CD14-positive monocyte (primary cell): ENCODE data around the gene ETFB. TPM values are rescaled to one million over a fixed set of nuclear protein-coding genes. Genes with fewer than 3 reads are reported as not detected.

Experiments used
- DNase-seq, 3 donors: peaks; one replicate each; pipeline ENCODE4 v3.0.0-alpha.2; 2011 to 2022
- H2AFZ ChIP-seq: 2 replicates; pipeline ENCODE4 v1.6.0; 2012; ENCODE audit warnings: mild to moderate bottlenecking, low read depth, low read length, inconsistent platforms; ENCODE audit not compliant: insufficient read depth, poor library complexity, severe bottlenecking
- H3K27ac ChIP-seq, 2 donors: 1 replicate in 1 of 2; 2 replicates in 1 of 2; pipeline ENCODE4 v1.5.1; 2012 to 2013; ENCODE audit warnings: low read length in 2 of 2, control low read depth in 1 of 2, inconsistent platforms in 1 of 2, low read depth in 1 of 2, mild to moderate bottlenecking in 1 of 2
- H3K27me3 ChIP-seq, 2 donors: one replicate each; pipeline versions ENCODE4 v1.6.0 to v1.6.1; 2011 to 2013; ENCODE audit warnings: low read length in 2 of 2; ENCODE audit not compliant: control insufficient read depth in 2 of 2, insufficient read depth in 2 of 2
- H3K36me3 ChIP-seq, 2 donors: replicated peaks in 1 of 2; 1 replicate in 1 of 2; 2 replicates in 1 of 2; pipeline versions ENCODE4 v1.5.1 to v1.6.1; 2012 to 2013; ENCODE audit warnings: low read length in 2 of 2, control low read depth in 1 of 2, inconsistent platforms in 1 of 2, mild to moderate bottlenecking in 1 of 2; ENCODE audit not compliant: insufficient read depth in 2 of 2, control insufficient read depth in 1 of 2
- H3K4me1 ChIP-seq, 2 donors: 1 replicate in 1 of 2; 2 replicates in 1 of 2; pipeline versions ENCODE4 v1.5.1 to v1.6.1; 2012 to 2013; ENCODE audit warnings: low read length in 2 of 2, control low read depth in 1 of 2, inconsistent platforms in 1 of 2, mild to moderate bottlenecking in 1 of 2, moderate library complexity in 1 of 2; ENCODE audit not compliant: insufficient read depth in 2 of 2, control insufficient read depth in 1 of 2
- H3K4me2 ChIP-seq: replicated peaks from 2 replicates; pipeline ENCODE3; 2012; ENCODE audit warnings: low read length, moderate library complexity, mild to moderate bottlenecking; ENCODE audit not compliant: poor library complexity, severe bottlenecking; ENCODE audit errors: extremely low read depth
- H3K4me3 ChIP-seq, 3 experiments: fragments of 200-600 bp in 1 of 3; sonication (generic) in 1 of 3; replicated peaks in 1 of 3; 1 replicate in 2 of 3; 2 replicates in 1 of 3; pipeline ENCODE4 v1.5.1; 2011 to 2013; ENCODE audit warnings: low read length in 3 of 3, mild to moderate bottlenecking in 3 of 3, control low read depth in 2 of 3, low read depth in 2 of 3, inconsistent platforms in 1 of 3, moderate library complexity in 1 of 3
- H3K79me2 ChIP-seq: 2 replicates; pipeline ENCODE4 v1.6.0; 2012; ENCODE audit warnings: mild to moderate bottlenecking, control low read depth, inconsistent platforms, low read length, moderate library complexity; ENCODE audit not compliant: insufficient read depth
- H3K9ac ChIP-seq: 2 replicates; pipeline ENCODE4 v1.6.0; 2017; ENCODE audit warnings: low read length, mild to moderate bottlenecking; ENCODE audit not compliant: insufficient read depth, poor library complexity, severe bottlenecking
- H3K9me3 ChIP-seq, 2 donors: replicated peaks in 1 of 2; 1 replicate in 1 of 2; 2 replicates in 1 of 2; pipeline versions ENCODE4 v1.5.1 to v1.6.1; 2012 to 2013; ENCODE audit warnings: low read length in 2 of 2, control low read depth in 1 of 2; ENCODE audit not compliant: control insufficient read depth in 1 of 2, insufficient read depth in 1 of 2
- H4K20me1 ChIP-seq: 2 replicates; pipeline ENCODE4 v1.6.0; 2012; ENCODE audit warnings: mild to moderate bottlenecking, low read length, control low read depth, moderate library complexity; ENCODE audit not compliant: insufficient read depth
- H3K27ac Mint-ChIP-seq, 7 donors: one replicate each; pipeline ENCODE4 v1.8.0; 2020; ENCODE audit warnings: mild to moderate bottlenecking in 7 of 7, mixed read lengths in 7 of 7, moderate library complexity in 6 of 7, inconsistent platforms in 2 of 7
- H3K27me3 Mint-ChIP-seq, 3 donors: one replicate each; pipeline ENCODE4 v1.8.0; 2021 to 2022; ENCODE audit warnings: low read depth in 3 of 3, mild to moderate bottlenecking in 3 of 3, mixed read lengths in 3 of 3, moderate library complexity in 3 of 3, inconsistent platforms in 1 of 3
- H3K36me3 Mint-ChIP-seq, 2 donors: one replicate each; pipeline ENCODE4 v1.8.0; 2020; ENCODE audit warnings: mixed read lengths in 2 of 2, inconsistent platforms in 1 of 2, mild to moderate bottlenecking in 1 of 2
- H3K4me1 Mint-ChIP-seq: one replicate; pipeline ENCODE4 v1.8.0; 2020; ENCODE audit warnings: mild to moderate bottlenecking, mixed read lengths
- H3K4me3 Mint-ChIP-seq, 2 donors: one replicate each; pipeline ENCODE4 v1.8.0; 2020; ENCODE audit warnings: mild to moderate bottlenecking in 2 of 2, mixed read lengths in 2 of 2, moderate library complexity in 1 of 2
- H3K9me3 Mint-ChIP-seq, 7 donors: one replicate each; pipeline ENCODE4 v1.8.0; 2020 to 2022; ENCODE audit warnings: mixed read lengths in 7 of 7, mild to moderate bottlenecking in 6 of 7, moderate library complexity in 6 of 7, inconsistent platforms in 2 of 7
- WGBS: methylation state at CpG from one replicate; pipeline ENCODE4 v1.1.5; 2013; ENCODE audit warnings: missing lambda C conversion rate; ENCODE audit not compliant: insufficient coverage; 5-methylcytosine and 5-hydroxymethylcytosine counted together
- intact Hi-C, 2 donors: fragments of 100-400 bp; cut with micrococcal nuclease; formaldehyde crosslinking; loops; one replicate each; pipeline versions ENCODE4 v1.15.0 to v1.15.1; 2023
- polyA plus RNA-seq, 3 donors: library from polyadenylated mRNA; depleted of rRNA in 1 of 3; unstranded in 2 of 3; stranded (reverse) in 1 of 3; fragments of 300-500 nt in 2 of 3; fragments of >200 nt in 1 of 3; fragmentation: Illumina TruSeq in 2 of 3; gene quantifications; 1 replicate in 2 of 3; 2 replicates in 1 of 3; pipeline ENCODE4 v1.2.3, GENCODE V29; 2012 to 2021
- TF ChIP-seq, protein P1 (sequence below): fragments of 200-600 bp; IDR thresholded peaks from one replicate; pipeline ENCODE4 v1.8.0; 2022; ENCODE audit warnings: antibody characterized with exemption, mild to moderate bottlenecking

ETFB gene
- polyA plus RNA-seq, 3 donors, result 51.0 to 72.1 (median 63.0) TPM

DNA sequence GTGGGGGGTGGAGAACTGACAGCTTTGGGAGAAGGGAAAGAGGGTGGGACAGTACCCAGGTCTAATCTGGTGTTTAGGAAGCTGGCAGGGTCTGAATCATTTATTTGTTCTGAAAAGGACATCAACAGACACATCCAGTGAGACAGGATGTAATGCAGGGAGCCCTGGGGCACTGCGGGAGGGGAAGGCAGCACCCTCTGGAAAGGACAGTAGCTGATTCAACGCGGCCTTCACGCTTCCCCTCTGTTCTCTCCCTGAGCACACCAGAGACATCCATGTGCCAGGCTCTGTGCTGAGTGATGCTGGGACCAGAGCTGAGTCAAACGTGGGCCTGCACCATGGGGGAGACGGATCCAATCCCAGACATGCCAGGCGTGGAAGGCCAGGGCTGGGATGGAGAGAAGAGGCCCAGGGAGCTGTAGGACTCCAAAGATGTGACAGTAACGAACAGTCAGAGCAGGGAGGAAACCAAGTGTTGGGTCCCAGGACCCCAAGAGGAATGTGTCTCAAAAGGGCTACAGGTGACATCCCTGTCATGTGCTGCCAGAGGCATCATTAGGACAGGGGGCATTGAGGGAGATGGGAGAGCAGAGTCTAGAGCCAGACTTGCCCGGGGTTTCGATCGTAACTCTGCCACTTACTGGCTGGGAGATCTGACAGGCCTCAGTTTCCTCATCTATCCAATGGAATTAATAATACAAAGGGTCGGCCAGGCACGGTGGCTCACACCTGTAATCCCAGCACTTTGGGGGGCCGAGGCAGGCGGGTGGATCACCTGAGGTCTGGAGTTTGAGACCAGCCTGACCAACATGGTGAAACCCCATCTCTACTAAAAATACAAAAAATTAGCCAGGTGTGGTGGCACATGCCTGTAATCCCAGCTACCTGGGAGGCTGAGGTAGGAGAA, 1.7 kb downstream of the ETFB start:
- no peak for DNase-seq
- peaks cover 49% of the 10 kb centered on the region for H3K4me1 Mint-ChIP-seq
- no peaks in the 10 kb centered on the region for H3K36me3 ChIP-seq
- no peaks in the 10 kb centered on the region for H3K9me3 Mint-ChIP-seq
- peaks cover 55% of the 10 kb centered on the region for H3K79me2 ChIP-seq
- H3K4me2 ChIP-seq, result no peak overlapping the region
- H3K27ac ChIP-seq, result no peak overlapping the region
- TF ChIP-seq, protein P1, sequence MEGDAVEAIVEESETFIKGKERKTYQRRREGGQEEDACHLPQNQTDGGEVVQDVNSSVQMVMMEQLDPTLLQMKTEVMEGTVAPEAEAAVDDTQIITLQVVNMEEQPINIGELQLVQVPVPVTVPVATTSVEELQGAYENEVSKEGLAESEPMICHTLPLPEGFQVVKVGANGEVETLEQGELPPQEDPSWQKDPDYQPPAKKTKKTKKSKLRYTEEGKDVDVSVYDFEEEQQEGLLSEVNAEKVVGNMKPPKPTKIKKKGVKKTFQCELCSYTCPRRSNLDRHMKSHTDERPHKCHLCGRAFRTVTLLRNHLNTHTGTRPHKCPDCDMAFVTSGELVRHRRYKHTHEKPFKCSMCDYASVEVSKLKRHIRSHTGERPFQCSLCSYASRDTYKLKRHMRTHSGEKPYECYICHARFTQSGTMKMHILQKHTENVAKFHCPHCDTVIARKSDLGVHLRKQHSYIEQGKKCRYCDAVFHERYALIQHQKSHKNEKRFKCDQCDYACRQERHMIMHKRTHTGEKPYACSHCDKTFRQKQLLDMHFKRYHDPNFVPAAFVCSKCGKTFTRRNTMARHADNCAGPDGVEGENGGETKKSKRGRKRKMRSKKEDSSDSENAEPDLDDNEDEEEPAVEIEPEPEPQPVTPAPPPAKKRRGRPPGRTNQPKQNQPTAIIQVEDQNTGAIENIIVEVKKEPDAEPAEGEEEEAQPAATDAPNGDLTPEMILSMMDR, result no peak
- no peaks in the 10 kb centered on the region for H3K27me3 ChIP-seq
- peaks cover 0 to 4% (median 0%) of the 10 kb centered on the region in 3 donors for H3K27me3 Mint-ChIP-seq
- no peak overlapping the region for H2AFZ ChIP-seq
- H3K4me3 Mint-ChIP-seq, result no peak overlapping the region
- no peak overlapping the region for H3K9ac ChIP-seq
- H4K20me1 ChIP-seq, result no peaks in the 10 kb centered on the region
- 89% methylated on average over 7 of the region's 15 CpGs for WGBS
- H3K36me3 Mint-ChIP-seq, result peaks cover 9 to 13% of the 10 kb centered on the region in 2 donors
- peak overlapping the region in 5 of 7 donors; percentile 43 to 82 (median 61) for H3K27ac Mint-ChIP-seq
- H3K4me3 ChIP-seq, result no peak overlapping the region
- intact Hi-C loops, result loop anchor here (1.0 to 5.0 kb wide), 3 partner anchors 22 to 37 kb away; partner anchors contain the start of gene VSIG10L (in 1 of the 2)
- H3K4me1 ChIP-seq, result peaks cover 29 to 56% of the 10 kb centered on the region in 2 donors
- H3K9me3 ChIP-seq, result no peaks in the 10 kb centered on the region

- Mint-ChIP-seq H3K36me3 (peaks cover 15 to 31% of the 10 kb centered on the region in 2 donors), H3K4me3 (no peak overlapping the region), H3K27ac (no peak overlapping the region), H3K4me1 (peaks cover 32% of the 10 kb centered on the region), H3K27me3 (no peaks in the 10 kb centered on the region), H3K9me3 (no peaks in the 10 kb centered on the region)
- H3K79me2 ChIP-seq, result peaks cover 40% of the 10 kb centered on the region
- intact Hi-C loops, result no loop called here
- H2AFZ ChIP-seq, result no peak overlapping the region
- TF ChIP-seq, protein P1, result no peak
- H3K27ac ChIP-seq, result no peak overlapping the region
- H3K27me3 ChIP-seq, result no peaks in the 10 kb centered on the region
- WGBS, result 91% methylated on average over 10 of the region's 13 CpGs
- DNase-seq, result no peak
- H3K4me2 ChIP-seq, result no peak overlapping the region
- peaks cover 0 to 4% of the 10 kb centered on the region in 2 donors for H3K36me3 ChIP-seq
- H3K9me3 ChIP-seq, result no peaks in the 10 kb centered on the region
- no peak overlapping the region for H3K9ac ChIP-seq
- H4K20me1 ChIP-seq, result no peaks in the 10 kb centered on the region
- peaks cover 10 to 33% of the 10 kb centered on the region in 2 donors for H3K4me1 ChIP-seq
- H3K4me3 ChIP-seq, result no peak overlapping the region
Observed at GRCh38 chr19:51361239-51361638, 4.9 kb downstream of the ETFB start.
